Umbilical cord (tissue), 2 donors: ENCODE measurements around the gene GZMM. TPM values are rescaled to one million over a fixed set of nuclear protein-coding genes. Genes with fewer than 3 reads are reported as not detected.
"Not testable (repeated sequence)": the region's sequence is repeated elsewhere in the genome, so short reads cannot be mapped to it uniquely, and the experiment has no call there.

ENCODE experiments used
- DNase-seq: peaks from one replicate; pipeline ENCODE4 v3.0.0-alpha.2; 2015; ENCODE audit warnings: low spot score
- total RNA-seq: library from RNA; depleted of rRNA; stranded (reverse); fragments of >200 nt; gene quantifications from one replicate; pipeline ENCODE4 v1.2.3, GENCODE V29; 2014; ENCODE audit warnings: low replicate concordance; ENCODE audit not compliant: insufficient read depth

The GZMM gene
- total RNA-seq, 1 donor from 2014 or later, result not detected

DNA sequence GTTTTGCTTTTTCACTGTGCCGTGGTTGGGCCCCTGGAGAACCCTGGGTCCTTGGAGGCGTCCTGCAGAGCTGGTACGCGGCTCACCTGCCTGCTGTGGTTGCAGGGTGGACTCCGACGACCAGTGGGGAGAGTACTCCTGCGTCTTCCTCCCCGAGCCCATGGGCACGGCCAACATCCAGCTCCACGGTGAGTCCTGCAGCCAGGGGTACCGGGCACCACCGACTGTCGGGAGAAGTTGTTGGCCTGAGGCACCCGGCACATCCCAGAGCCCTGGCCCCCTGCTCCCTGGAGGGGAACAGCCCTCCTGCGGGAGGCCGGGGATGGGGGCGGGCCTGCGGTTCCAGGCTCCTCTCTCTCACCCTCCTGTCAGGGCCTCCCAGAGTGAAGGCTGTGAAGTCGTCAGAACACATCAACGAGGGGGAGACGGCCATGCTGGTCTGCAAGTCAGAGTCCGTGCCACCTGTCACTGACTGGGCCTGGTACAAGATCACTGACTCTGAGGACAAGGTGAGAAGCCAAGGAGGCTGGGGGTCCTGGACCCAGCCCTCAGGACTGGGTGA, 36.5 kb downstream of the GZMM start:
- DNase-seq, result no peak

DNA sequence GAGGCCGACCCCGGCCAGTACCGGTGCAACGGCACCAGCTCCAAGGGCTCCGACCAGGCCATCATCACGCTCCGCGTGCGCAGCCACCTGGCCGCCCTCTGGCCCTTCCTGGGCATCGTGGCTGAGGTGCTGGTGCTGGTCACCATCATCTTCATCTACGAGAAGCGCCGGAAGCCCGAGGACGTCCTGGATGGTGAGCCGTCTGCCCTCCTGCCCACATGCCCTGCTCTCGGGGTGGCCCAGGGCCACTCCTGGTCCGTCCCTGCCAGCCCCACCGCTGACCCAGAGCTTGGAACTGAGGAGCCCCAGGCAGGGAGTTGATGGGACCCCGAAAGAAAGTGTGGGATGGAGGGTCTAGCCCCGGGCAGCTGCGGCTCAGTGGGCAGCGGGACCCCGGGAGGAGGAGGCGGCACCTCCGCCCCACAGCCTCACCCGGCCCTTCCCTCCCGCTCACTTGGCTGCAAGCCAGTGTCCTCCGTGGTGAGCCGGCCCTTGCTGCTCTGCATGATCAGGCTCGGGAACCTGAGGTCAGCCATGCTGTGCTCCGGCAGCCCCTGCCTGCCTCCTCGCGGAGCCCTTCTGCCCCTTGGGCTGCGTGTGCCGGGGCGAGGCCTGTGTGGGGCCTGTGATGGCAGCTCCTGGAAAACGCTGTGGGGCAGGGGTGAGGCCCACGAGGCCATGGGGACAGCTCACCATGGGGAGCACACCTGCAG, 37.7 kb downstream of the GZMM start:
- no peak for DNase-seq

DNA sequence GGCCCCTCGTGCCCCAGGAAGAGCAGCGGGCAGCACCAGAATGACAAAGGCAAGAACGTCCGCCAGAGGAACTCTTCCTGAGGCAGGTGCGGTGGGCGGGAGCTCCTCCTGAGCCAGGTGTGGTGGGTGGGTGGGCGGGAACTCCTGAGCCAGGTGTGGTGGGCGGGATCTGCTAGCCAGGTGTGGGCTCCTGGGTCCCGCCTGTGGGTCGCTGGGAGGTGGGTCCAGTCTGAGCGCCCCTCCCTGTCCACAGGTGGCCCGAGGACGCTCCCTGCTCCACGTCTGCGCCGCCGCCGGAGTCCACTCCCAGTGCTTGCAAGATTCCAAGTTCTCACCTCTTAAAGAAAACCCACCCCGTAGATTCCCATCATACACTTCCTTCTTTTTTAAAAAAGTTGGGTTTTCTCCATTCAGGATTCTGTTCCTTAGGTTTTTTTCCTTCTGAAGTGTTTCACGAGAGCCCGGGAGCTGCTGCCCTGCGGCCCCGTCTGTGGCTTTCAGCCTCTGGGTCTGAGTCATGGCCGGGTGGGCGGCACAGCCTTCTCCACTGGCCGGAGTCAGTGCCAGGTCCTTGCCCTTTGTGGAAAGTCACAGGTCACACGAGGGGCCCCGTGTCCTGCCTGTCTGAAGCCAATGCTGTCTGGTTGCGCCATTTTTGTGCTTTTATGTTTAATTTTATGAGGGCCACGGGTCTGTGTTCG, 38.8 kb downstream of the GZMM start:
- DNase-seq, result no peak

- DNase-seq, result no peak
Observed at GRCh38 chr19:583198-583967, 39.5 kb downstream of the GZMM start.

DNA sequence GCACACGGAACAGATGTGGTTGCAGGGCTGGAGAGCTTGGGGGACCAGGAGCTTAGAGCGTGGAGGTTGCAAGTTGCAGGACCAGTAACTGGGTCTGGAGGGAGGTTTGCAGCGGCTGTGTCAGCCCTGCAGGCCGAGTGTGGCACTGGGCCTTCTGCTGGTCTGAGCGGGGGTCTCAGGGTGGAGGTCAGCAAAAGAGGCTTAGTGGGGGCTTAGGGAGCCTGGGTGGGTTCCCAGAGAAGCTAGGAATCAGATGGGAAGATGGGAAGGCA, 40.1 kb downstream of the GZMM start:
- no peak for DNase-seq

GRCh38 chr19:584240-585001, 40.6 kb downstream of the GZMM start:
- DNase-seq, result no peak

DNA sequence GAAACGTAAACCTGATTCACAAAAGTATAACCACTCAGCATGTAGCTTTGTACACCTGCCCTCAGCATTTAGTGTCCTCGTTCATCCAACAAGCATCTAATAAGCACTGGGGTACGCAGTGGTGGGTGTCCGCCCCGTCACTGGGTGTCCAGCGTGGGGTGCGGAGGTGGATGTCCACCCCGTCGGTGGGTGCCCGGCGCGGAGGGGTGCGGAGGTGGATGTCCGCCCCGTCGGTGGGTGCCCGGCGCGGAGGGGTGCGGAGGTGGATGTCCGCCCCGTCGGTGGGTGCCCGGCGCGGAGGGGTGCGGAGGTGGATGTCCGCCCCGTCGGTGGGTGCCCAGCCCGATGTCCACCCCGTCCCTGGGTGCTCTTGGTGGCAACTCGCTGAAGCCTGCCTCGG, 41.3 kb downstream of the GZMM start:
- DNase-seq, result not testable (repeated sequence)

GRCh38 chr19:585551-586110, 41.8 kb downstream of the GZMM start:
- DNase-seq, result no peak

DNA sequence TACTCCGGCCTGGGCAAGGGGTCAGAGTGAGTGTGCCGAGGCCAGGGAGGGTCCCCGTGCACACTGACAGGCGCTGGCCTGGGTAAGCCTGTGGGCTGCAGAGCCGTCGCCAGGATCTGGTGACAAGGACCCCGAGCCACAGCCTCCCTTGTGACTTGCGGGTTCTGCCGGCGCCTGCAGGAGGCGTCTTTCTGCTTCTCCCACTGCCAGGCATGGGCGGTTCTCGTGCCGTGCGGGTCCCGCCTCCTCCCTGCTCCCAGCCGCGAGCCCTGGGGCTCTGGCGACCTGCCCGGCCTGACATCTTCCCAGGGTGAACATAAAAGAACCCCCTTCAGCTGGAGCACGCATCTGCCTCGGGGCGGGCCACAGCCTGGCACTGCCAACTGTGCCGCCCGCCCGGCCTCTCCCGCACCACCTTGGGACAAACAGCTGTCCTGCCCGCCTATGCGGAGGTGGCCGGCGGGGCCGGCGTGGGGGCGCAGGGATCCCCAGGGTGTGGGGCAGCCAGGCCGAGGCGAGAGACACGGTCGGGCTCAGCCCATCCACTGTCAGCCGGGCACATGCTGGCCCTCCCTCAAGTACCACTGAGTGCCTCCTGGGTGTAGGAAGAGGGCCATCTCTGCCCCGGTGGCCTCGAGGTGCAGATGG, 44.4 kb downstream of the GZMM start:
- DNase-seq, result peak; percentile 62

- no peak for DNase-seq
Observed at GRCh38 chr19:588741-589692, 45.2 kb downstream of the GZMM start.

- DNase-seq, result no peak
Observed at GRCh38 chr19:589693-590395, 46.0 kb downstream of the GZMM start, which contains the start of gene HCN2. HCN2 (plus strand) TSS chr19:589881; CDS start chr19:589946, 65 bp downstream.

GRCh38 chr19:590396-590745, 46.5 kb downstream of the GZMM start:
- no peak for DNase-seq

DNA sequence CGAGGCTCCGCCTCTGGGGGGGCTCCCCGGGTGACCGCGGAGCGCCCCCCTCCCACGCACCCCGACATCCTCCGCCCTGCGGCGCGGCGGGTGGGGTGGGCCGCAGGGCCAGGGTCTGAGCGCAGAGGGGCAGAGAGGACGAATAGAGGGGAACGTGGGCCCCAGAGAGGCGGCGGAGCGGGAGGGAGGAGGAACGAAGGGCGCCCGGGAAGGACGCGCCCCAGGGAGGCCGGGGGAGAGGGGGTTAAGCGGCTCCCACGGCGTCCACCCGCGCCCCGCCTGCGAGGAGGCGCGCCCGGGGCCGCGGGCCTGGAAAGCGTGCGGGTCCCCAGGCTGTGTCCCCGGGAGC, 46.9 kb downstream of the GZMM start:
- DNase-seq, result no peak

- DNase-seq, result no peak
Observed at GRCh38 chr19:591099-591958, 47.5 kb downstream of the GZMM start.

DNA sequence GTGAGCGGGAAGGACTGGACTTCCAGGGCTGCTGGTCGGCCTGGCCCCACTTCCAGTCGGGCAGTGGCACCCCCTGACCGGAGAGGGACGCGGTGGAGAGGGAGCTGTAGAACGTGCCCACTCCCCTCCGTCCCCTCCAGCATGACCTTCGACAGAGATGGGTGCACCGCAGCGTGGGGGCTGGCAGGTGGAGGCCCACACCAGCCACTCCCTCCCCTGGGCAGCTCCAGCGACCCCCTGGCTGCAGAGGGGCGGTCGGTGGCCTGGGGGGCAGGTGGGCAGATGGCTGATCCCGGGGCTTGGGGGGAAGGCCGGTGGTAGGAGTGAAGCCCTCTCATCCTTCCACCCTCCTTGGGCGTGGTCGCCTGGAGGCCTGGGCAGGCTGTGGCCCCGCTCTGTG, 48.2 kb downstream of the GZMM start:
- DNase-seq, result no peak

DNA sequence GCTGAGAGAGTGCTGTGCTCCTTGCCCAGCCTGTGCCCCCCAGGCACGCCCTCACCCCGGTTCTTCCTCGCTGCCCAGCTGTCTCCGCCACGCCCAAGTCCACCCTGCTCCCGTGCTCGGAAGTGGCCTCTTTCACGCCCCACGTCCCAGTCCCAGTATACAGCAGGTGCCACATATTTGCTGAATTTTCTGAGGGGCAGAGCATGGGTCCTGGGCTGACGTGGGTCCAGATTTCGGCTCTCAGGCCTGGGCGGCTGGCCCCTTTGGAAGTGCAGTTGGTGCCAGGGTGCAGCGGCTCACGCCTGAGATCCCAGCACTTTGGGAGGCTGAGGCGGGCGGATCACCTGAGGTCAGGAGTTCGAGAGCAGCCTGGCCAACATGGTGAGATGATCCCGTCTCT, 49.2 kb downstream of the GZMM start:
- DNase-seq, result no peak

DNA sequence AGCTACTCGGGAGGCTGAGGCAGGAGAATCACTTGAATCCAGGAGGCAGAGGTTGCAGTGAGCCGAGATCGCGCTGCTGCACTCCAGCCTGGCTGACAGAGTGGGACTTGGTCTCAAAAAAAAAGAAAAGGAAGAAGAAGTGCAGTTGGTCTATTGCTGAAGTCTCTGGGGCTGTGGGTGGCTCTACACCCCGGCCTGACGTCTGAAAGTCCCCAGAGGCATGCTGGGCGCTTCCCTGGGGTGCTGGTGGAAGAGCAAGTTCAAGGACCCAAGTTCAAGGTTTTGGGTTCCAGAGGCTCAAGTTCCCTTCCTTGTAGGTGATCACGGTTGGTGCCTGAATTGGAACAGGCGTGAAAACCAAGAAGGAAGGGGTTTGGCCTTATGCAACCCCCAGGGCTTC, 49.7 kb downstream of the GZMM start:
- no peak for DNase-seq

DNA sequence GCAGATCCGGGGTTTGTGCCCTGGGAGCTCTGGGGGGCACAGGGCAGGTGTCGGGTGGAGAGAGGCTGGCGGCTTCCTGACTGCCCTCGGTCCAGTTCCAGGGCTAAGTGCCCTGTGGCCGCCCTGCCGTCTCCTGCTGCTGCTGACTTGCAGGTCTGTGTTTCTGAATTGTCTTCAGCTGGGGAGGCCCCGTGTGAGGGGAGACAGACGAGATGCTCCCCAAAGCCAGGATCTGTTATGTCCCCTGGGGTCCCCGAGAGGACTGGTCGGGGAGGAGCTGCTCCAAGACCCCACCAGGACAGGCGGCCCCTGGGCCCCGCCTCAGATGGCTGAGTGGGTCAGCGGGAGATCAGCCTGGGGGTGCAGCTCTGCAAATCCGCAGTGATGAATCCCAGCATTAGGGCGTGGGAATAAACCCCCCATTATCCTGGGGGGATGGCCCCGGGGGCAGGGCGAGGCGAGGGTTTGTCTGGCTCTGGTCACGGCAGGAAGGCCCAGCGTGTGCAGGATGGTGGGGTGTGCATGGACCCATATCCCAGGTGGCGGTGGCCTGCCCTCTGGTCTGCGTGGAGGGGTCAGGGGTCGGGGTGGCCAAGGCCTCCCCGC, 50.5 kb downstream of the GZMM start:
- no peak for DNase-seq
